ENCODE measurements around the gene TSNAXIP1.

The TSNAXIP1 gene

GRCh38 chr16:67806428-67807147 is at the start of gene TSNAXIP1, which contains the start of gene RANBP10:
Gene TSNAXIP1 (plus strand): TSS chr16:67806889. CDS start chr16:67807150, 261 bp downstream.
Gene RANBP10 (minus strand): TSS chr16:67806560. CDS start chr16:67806536, 24 bp downstream.
- no peak for TF ChIP-seq CTCF (conservative IDR thresholded peaks at IDR 0.05; ENCODE audit: low read depth, low read length)
- DNase-seq (ENCODE audit: low read depth) = peak; percentile 98
- peak within 1 kb of the TSS; percentile 80 for H3K4me3 ChIP-seq (ENCODE audit: low read length)

GRCh38 chr16:67758006-67758405 is 48.7 kb upstream of the TSNAXIP1 start:
- DNase-seq (ENCODE audit: low read depth) = no peak
- H3K4me3 ChIP-seq (ENCODE audit: low read length) = no peak overlapping the region
- TF ChIP-seq CTCF (conservative IDR thresholded peaks at IDR 0.05; ENCODE audit: low read depth, low read length) = no peak

- no peak overlapping the region for H3K4me3 ChIP-seq (ENCODE audit: low read length)
- no peak for DNase-seq (ENCODE audit: low read depth)
Observed at GRCh38 chr16:67758966-67759365, 47.7 kb upstream of the TSNAXIP1 start.

GRCh38 chr16:67760206-67760955 is 46.3 kb upstream of the TSNAXIP1 start:
- DNase-seq (ENCODE audit: low read depth) = no peak
- no peak overlapping the region for H3K4me3 ChIP-seq (ENCODE audit: low read length)
- TF ChIP-seq CTCF (conservative IDR thresholded peaks at IDR 0.05; ENCODE audit: low read depth, low read length) = no peak

More at GRCh38 chr16:67758966-67759365, 47.7 kb upstream of the TSNAXIP1 start:
- TF ChIP-seq CTCF (conservative IDR thresholded peaks at IDR 0.05; ENCODE audit: low read depth, low read length) = no peak

- no peak overlapping the region for H3K4me3 ChIP-seq (ENCODE audit: low read length)
- TF ChIP-seq CTCF (conservative IDR thresholded peaks at IDR 0.05; ENCODE audit: low read depth, low read length) = no peak
- no peak for DNase-seq (ENCODE audit: low read depth)
Observed at GRCh38 chr16:67760956-67761230, 45.8 kb upstream of the TSNAXIP1 start.

- TF ChIP-seq CTCF (conservative IDR thresholded peaks at IDR 0.05; ENCODE audit: low read depth, low read length) = no peak
- H3K4me3 ChIP-seq (ENCODE audit: low read length) = no peak overlapping the region
- no peak for DNase-seq (ENCODE audit: low read depth)
Observed at GRCh38 chr16:67761924-67762323, 44.8 kb upstream of the TSNAXIP1 start.

- DNase-seq (ENCODE audit: low read depth) = no peak
- no peak for TF ChIP-seq CTCF (conservative IDR thresholded peaks at IDR 0.05; ENCODE audit: low read depth, low read length)
- no peak overlapping the region for H3K4me3 ChIP-seq (ENCODE audit: low read length)
Observed at GRCh38 chr16:67762385-67762784, 44.3 kb upstream of the TSNAXIP1 start.

Data from retinal pigment epithelial cell (primary cell).